Panc1 (cell line): Measurements from ENCODE around the gene B2M.

ENCODE experiments used
- POLR2AphosphoS5 ChIP-seq: IDR thresholded peaks from 2 replicates; pipeline ENCODE4 v1.6.1; 2012; ENCODE audit warnings: mild to moderate bottlenecking, low read depth, low read length, moderate library complexity
- REST ChIP-seq, 2 experiments: IDR thresholded peaks; 2 replicates each; pipeline ENCODE4 v1.6.1; 2011 to 2012; ENCODE audit warnings: low read depth in 2 of 2, control low read depth in 1 of 2, low read length in 1 of 2, mild to moderate bottlenecking in 1 of 2, moderate library complexity in 1 of 2; ENCODE audit not compliant: insufficient read depth in 1 of 2
- SIN3A ChIP-seq: IDR thresholded peaks from 2 replicates; pipeline ENCODE4 v1.6.1; 2012; ENCODE audit warnings: low read depth, mild to moderate bottlenecking, low read length, moderate library complexity, borderline replicate concordance; ENCODE audit not compliant: insufficient read depth
- TF ChIP-seq, protein P1 (sequence below): fragments of 450-650 bp; IDR thresholded peaks from 2 replicates; pipeline ENCODE4 v1.5.1; 2017; ENCODE audit warnings: mild to moderate bottlenecking

GRCh38 chr15:44661576-44661975, 49.7 kb upstream of the B2M start:
- TF ChIP-seq REST (IDR thresholded peaks at IDR 0.05; ENCODE audit: insufficient read depth in 1 of 2, low read depth in 2 of 2, low read length in 1 of 2) (no peak), POLR2AphosphoS5 (no peak), SIN3A (no peak)
- TF ChIP-seq, protein P1, sequence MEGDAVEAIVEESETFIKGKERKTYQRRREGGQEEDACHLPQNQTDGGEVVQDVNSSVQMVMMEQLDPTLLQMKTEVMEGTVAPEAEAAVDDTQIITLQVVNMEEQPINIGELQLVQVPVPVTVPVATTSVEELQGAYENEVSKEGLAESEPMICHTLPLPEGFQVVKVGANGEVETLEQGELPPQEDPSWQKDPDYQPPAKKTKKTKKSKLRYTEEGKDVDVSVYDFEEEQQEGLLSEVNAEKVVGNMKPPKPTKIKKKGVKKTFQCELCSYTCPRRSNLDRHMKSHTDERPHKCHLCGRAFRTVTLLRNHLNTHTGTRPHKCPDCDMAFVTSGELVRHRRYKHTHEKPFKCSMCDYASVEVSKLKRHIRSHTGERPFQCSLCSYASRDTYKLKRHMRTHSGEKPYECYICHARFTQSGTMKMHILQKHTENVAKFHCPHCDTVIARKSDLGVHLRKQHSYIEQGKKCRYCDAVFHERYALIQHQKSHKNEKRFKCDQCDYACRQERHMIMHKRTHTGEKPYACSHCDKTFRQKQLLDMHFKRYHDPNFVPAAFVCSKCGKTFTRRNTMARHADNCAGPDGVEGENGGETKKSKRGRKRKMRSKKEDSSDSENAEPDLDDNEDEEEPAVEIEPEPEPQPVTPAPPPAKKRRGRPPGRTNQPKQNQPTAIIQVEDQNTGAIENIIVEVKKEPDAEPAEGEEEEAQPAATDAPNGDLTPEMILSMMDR = no peak
